Measurements from ENCODE around the gene PDE1C. TPM values are rescaled to one million over a fixed set of nuclear protein-coding genes. Genes with fewer than 3 reads are reported as not detected.

The PDE1C gene
- total and polyA plus RNA-seq, 4 experiments from 2014 or later, result not detected

GRCh38 chr7:31937982-31938381, 132.2 kb downstream of the PDE1C start:
- no peak for DNase-seq
- peaks cover 0 to 12% (median 3%) of the 10 kb centered on the region in 8 donors for H3K9me3 Mint-ChIP-seq
- H3K4me1 Mint-ChIP-seq, result no peaks in the 10 kb centered on the region
- no peaks in the 10 kb centered on the region for H3K36me3 Mint-ChIP-seq
- H3K9me3 ChIP-seq (ENCODE audit: control insufficient read depth in 1 of 2, low read length in 2 of 2), result no peaks in the 10 kb centered on the region
- CTCF ChIA-PET (ENCODE audit: partially characterized antibody), result interaction anchor here (0.7 kb wide), 1 partner anchor 18 kb away, joined by 4 read pairs; no protein-coding TSS in a partner anchor
- H3K27ac Mint-ChIP-seq, result no peak overlapping the region
- H3K27ac ChIP-seq (ENCODE audit: low read depth, low read length), result no peak overlapping the region
- H3K36me3 ChIP-seq (ENCODE audit: insufficient read depth, low read length), result no peaks in the 10 kb centered on the region
- H3K27me3 ChIP-seq (ENCODE audit: insufficient read depth, low read length), result no peaks in the 10 kb centered on the region
- POLR2A ChIA-PET (ENCODE audit: partially characterized antibody), result no interaction called here
- H3K4me3 ChIP-seq (ENCODE audit: low read length in 2 of 2), result no peak overlapping the region
- no peaks in the 10 kb centered on the region for H3K27me3 Mint-ChIP-seq
- intact Hi-C loops (cut with micrococcal nuclease), result no loop called here
- no peak overlapping the region for H3K4me3 Mint-ChIP-seq
- H3K4me1 ChIP-seq (ENCODE audit: insufficient read depth, low read length), result no peaks in the 10 kb centered on the region

GRCh38 chr7:31935124-31936054, 134.8 kb downstream of the PDE1C start:
- H3K27me3 ChIP-seq (ENCODE audit: insufficient read depth, low read length), result no peaks in the 10 kb centered on the region
- ChIA-PET CTCF (ENCODE audit: partially characterized antibody) (interaction anchor here (1.7 kb wide), 1 partner anchor 13 kb away, joined by 3 read pairs; no protein-coding TSS in a partner anchor), POLR2A (ENCODE audit: partially characterized antibody) (no interaction called here)
- Mint-ChIP-seq H3K27me3 (no peaks in the 10 kb centered on the region), H3K4me1 (no peaks in the 10 kb centered on the region), H3K36me3 (no peaks in the 10 kb centered on the region), H3K27ac (no peak overlapping the region), H3K4me3 (no peak overlapping the region), H3K9me3 (peaks cover 0 to 19% (median 4%) of the 10 kb centered on the region in 8 donors)
- H3K9me3 ChIP-seq (ENCODE audit: control insufficient read depth in 1 of 2, low read length in 2 of 2), result no peaks in the 10 kb centered on the region
- no peak for DNase-seq
- no peaks in the 10 kb centered on the region for H3K4me1 ChIP-seq (ENCODE audit: insufficient read depth, low read length)
- H3K36me3 ChIP-seq (ENCODE audit: insufficient read depth, low read length), result no peaks in the 10 kb centered on the region
- H3K27ac ChIP-seq (ENCODE audit: low read depth, low read length), result no peak overlapping the region
- H3K4me3 ChIP-seq (ENCODE audit: low read length in 2 of 2), result no peak overlapping the region
- intact Hi-C loops (cut with micrococcal nuclease), result no loop called here

DNA sequence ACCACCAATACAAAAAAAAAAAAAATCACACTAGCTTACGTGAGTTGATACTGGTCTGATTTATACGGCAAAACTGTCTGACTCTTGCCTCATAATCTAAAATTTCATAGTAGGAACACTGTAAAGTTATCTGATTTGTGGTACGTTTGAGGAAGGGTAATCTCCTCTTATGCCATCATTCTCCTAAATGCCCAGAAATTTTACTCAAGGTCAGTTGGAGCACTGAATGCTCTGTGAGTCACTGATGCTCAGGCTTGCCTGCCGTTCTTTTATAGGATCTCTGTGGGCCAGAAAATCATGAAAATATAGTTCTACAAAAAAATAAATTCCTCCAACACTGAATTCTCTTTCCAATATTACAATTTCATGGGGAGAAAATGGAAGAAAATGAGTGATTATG, 135.7 kb downstream of the PDE1C start:
- no peaks in the 10 kb centered on the region for H3K9me3 ChIP-seq (ENCODE audit: control insufficient read depth in 1 of 2, low read length in 2 of 2)
- H3K27ac ChIP-seq (ENCODE audit: low read depth, low read length), result no peak overlapping the region
- H3K36me3 ChIP-seq (ENCODE audit: insufficient read depth, low read length), result no peaks in the 10 kb centered on the region
- H3K9me3 Mint-ChIP-seq, result peaks cover 1 to 21% (median 6%) of the 10 kb centered on the region in 8 donors
- CTCF ChIA-PET (ENCODE audit: partially characterized antibody), result no interaction called here
- no peak for DNase-seq
- no peak overlapping the region for H3K4me3 Mint-ChIP-seq
- H3K27ac Mint-ChIP-seq, result no peak overlapping the region
- H3K36me3 Mint-ChIP-seq, result no peaks in the 10 kb centered on the region
- POLR2A ChIA-PET (ENCODE audit: partially characterized antibody), result no interaction called here
- H3K4me1 Mint-ChIP-seq, result no peaks in the 10 kb centered on the region
- H3K27me3 ChIP-seq (ENCODE audit: insufficient read depth, low read length), result no peaks in the 10 kb centered on the region
- H3K27me3 Mint-ChIP-seq, result no peaks in the 10 kb centered on the region
- intact Hi-C loops (cut with micrococcal nuclease), result no loop called here
- no peak overlapping the region for H3K4me3 ChIP-seq (ENCODE audit: low read length in 2 of 2)
- no peaks in the 10 kb centered on the region for H3K4me1 ChIP-seq (ENCODE audit: insufficient read depth, low read length)

- H3K4me3 Mint-ChIP-seq, result no peak overlapping the region
- Histone ChIP-seq H3K27me3 (ENCODE audit: insufficient read depth, low read length) (no peaks in the 10 kb centered on the region), H3K9me3 (ENCODE audit: control insufficient read depth in 1 of 2, low read length in 2 of 2) (no peaks in the 10 kb centered on the region), H3K4me3 (ENCODE audit: low read length in 2 of 2) (no peak overlapping the region), H3K36me3 (ENCODE audit: insufficient read depth, low read length) (no peaks in the 10 kb centered on the region), H3K27ac (ENCODE audit: low read depth, low read length) (no peak overlapping the region), H3K4me1 (ENCODE audit: insufficient read depth, low read length) (no peaks in the 10 kb centered on the region)
- POLR2A ChIA-PET (ENCODE audit: partially characterized antibody), result no interaction called here
- H3K9me3 Mint-ChIP-seq, result peaks cover 0 to 23% (median 7%) of the 10 kb centered on the region in 8 donors
- H3K4me1 Mint-ChIP-seq, result no peaks in the 10 kb centered on the region
- H3K27ac Mint-ChIP-seq, result no peak overlapping the region
- H3K27me3 Mint-ChIP-seq, result no peaks in the 10 kb centered on the region
- intact Hi-C loops (cut with micrococcal nuclease), result no loop called here
- DNase-seq, result no peak
- CTCF ChIA-PET (ENCODE audit: partially characterized antibody), result no interaction called here
- no peaks in the 10 kb centered on the region for H3K36me3 Mint-ChIP-seq
These were observed 136.7 kb downstream of the PDE1C start for GRCh38 chr7:31933481-31933880.

DNA sequence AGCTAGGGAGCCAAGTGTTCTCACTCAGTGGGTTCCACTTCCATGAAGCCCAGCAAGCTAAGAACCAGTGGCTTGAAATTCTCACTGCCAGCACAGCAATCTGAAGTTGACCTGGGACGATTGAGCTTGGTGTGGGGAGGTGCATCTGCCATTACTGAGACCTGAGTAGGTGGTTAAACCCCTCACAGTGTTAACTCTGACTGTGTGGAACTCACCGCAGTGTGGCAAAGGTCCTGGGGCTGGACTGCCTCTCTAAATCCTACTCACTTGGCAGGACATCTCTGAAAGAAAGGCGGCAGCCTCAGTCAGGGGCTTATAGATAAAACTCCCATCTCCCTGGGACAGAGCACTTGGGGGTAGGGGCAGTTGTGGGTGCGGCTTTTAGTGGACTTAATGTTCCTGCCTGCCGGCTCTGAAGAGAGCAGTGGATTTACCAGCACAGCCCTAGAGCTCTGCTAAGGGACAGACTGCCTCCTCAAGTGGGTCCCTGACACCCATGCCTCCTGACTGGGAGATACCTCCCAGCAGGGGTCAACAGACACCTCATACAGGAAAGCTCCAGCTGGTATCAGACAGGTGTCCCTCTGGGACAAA, 143.1 kb downstream of the PDE1C start:
- Mint-ChIP-seq H3K27ac (no peak overlapping the region), H3K4me3 (no peak overlapping the region), H3K36me3 (no peaks in the 10 kb centered on the region), H3K9me3 (peaks cover 3 to 22% (median 11%) of the 10 kb centered on the region in 8 donors), H3K4me1 (no peaks in the 10 kb centered on the region), H3K27me3 (no peaks in the 10 kb centered on the region)
- Histone ChIP-seq H3K27ac (ENCODE audit: low read depth, low read length) (no peak overlapping the region), H3K4me3 (ENCODE audit: low read length in 2 of 2) (no peak overlapping the region), H3K36me3 (ENCODE audit: insufficient read depth, low read length) (no peaks in the 10 kb centered on the region), H3K4me1 (ENCODE audit: insufficient read depth, low read length) (no peaks in the 10 kb centered on the region), H3K27me3 (ENCODE audit: insufficient read depth, low read length) (no peaks in the 10 kb centered on the region), H3K9me3 (ENCODE audit: control insufficient read depth in 1 of 2, low read length in 2 of 2) (no peaks in the 10 kb centered on the region)
- ChIA-PET POLR2A (ENCODE audit: partially characterized antibody) (no interaction called here), CTCF (ENCODE audit: partially characterized antibody) (no interaction called here)
- DNase-seq, result no peak
- intact Hi-C loops (cut with micrococcal nuclease), result no loop called here

- DNase-seq, result no peak
- peaks cover 2 to 12% (median 11%) of the 10 kb centered on the region in 8 donors for H3K9me3 Mint-ChIP-seq
- H3K36me3 ChIP-seq (ENCODE audit: insufficient read depth, low read length), result no peaks in the 10 kb centered on the region
- H3K27me3 ChIP-seq (ENCODE audit: insufficient read depth, low read length), result no peaks in the 10 kb centered on the region
- no peaks in the 10 kb centered on the region for H3K9me3 ChIP-seq (ENCODE audit: control insufficient read depth in 1 of 2, low read length in 2 of 2)
- H3K4me1 Mint-ChIP-seq, result no peaks in the 10 kb centered on the region
- H3K27ac Mint-ChIP-seq, result no peak overlapping the region
- H3K27ac ChIP-seq (ENCODE audit: low read depth, low read length), result no peak overlapping the region
- H3K4me3 ChIP-seq (ENCODE audit: low read length in 2 of 2), result no peak overlapping the region
- H3K36me3 Mint-ChIP-seq, result no peaks in the 10 kb centered on the region
- intact Hi-C loops (cut with micrococcal nuclease), result no loop called here
- no peaks in the 10 kb centered on the region for H3K27me3 Mint-ChIP-seq
- CTCF ChIA-PET (ENCODE audit: partially characterized antibody), result no interaction called here
- POLR2A ChIA-PET (ENCODE audit: partially characterized antibody), result no interaction called here
- no peaks in the 10 kb centered on the region for H3K4me1 ChIP-seq (ENCODE audit: insufficient read depth, low read length)
- H3K4me3 Mint-ChIP-seq, result no peak overlapping the region
These were observed 144.3 kb downstream of the PDE1C start for GRCh38 chr7:31925753-31926454.

DNA sequence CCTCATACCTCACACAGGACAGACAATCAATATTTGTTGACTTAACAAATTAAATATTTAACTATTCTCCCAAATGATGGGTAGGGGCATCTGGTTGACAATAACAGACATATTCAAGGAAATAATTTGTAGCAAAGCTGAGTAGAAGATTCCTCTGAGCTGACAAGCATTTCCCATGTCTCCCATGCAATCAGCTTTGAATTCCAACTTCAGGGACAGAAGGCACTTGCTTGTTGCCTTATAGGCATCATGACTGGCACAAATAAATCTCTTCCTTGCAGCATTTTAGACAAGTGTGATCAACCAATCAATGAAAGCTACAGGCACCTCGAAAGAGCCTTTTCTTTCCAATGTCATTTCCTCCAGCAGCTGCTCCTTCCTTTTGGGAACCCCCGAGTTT, 146.0 kb downstream of the PDE1C start:
- Histone ChIP-seq H3K27me3 (ENCODE audit: insufficient read depth, low read length) (no peaks in the 10 kb centered on the region), H3K27ac (ENCODE audit: low read depth, low read length) (no peak overlapping the region), H3K36me3 (ENCODE audit: insufficient read depth, low read length) (no peaks in the 10 kb centered on the region), H3K4me1 (ENCODE audit: insufficient read depth, low read length) (no peaks in the 10 kb centered on the region), H3K4me3 (ENCODE audit: low read length in 2 of 2) (no peak overlapping the region), H3K9me3 (ENCODE audit: control insufficient read depth in 1 of 2, low read length in 2 of 2) (no peaks in the 10 kb centered on the region)
- H3K9me3 Mint-ChIP-seq, result peaks cover 0 to 14% (median 6%) of the 10 kb centered on the region in 8 donors
- intact Hi-C loops (cut with micrococcal nuclease), result no loop called here
- H3K4me3 Mint-ChIP-seq, result no peak overlapping the region
- CTCF ChIA-PET (ENCODE audit: partially characterized antibody), result no interaction called here
- H3K4me1 Mint-ChIP-seq, result no peaks in the 10 kb centered on the region
- no peak overlapping the region for H3K27ac Mint-ChIP-seq
- POLR2A ChIA-PET (ENCODE audit: partially characterized antibody), result no interaction called here
- no peak for DNase-seq
- no peaks in the 10 kb centered on the region for H3K27me3 Mint-ChIP-seq
- no peaks in the 10 kb centered on the region for H3K36me3 Mint-ChIP-seq
